ENCODE results near the gene MAGI1. TPM values are rescaled to one million over a fixed set of nuclear protein-coding genes. Genes with fewer than 3 reads are reported as not detected.

MAGI1 gene
- total RNA-seq, 4 donors from 2014 or later: 17.2 to 40.8 (median 28.1) TPM

DNA sequence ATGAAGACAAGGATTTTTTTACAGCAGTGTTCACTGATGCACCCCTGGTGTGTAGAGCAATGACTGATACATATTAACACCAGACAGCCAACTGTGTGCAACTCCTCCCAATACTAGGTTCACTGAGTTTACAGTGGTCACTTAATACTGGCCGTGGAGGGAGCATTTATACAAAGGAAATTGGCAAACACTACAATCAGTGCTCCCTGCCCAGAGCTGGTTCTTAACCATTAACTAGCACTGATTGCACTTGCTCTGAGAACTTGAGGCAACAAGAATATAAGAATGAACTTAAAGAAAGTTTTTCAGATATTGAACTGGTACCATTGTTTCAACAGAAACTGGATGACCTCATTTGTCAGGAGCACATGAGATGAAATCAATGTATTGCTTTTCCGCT is 110.6 kb downstream of the MAGI1 start:
- no peak overlapping the region for H3K4me3 ChIP-seq
- H3K27me3 ChIP-seq: no peaks in the 10 kb centered on the region
- peaks cover 0 to 3% (median 0%) of the 10 kb centered on the region in 3 donors for H3K9me3 ChIP-seq
- 60 to 73% methylated on average over 1 to 2 of the region's 2 CpGs for WGBS, 2 donors (ENCODE audit: low coverage in 1 of 2)
- no peaks in the 10 kb centered on the region for H3K36me3 ChIP-seq
- H3K4me1 ChIP-seq: no peaks in the 10 kb centered on the region
- H3K27ac ChIP-seq: no peak overlapping the region
- TF ChIP-seq EP300 (IDR thresholded peaks at IDR 0.05): no peak
- TF ChIP-seq, protein P1, sequence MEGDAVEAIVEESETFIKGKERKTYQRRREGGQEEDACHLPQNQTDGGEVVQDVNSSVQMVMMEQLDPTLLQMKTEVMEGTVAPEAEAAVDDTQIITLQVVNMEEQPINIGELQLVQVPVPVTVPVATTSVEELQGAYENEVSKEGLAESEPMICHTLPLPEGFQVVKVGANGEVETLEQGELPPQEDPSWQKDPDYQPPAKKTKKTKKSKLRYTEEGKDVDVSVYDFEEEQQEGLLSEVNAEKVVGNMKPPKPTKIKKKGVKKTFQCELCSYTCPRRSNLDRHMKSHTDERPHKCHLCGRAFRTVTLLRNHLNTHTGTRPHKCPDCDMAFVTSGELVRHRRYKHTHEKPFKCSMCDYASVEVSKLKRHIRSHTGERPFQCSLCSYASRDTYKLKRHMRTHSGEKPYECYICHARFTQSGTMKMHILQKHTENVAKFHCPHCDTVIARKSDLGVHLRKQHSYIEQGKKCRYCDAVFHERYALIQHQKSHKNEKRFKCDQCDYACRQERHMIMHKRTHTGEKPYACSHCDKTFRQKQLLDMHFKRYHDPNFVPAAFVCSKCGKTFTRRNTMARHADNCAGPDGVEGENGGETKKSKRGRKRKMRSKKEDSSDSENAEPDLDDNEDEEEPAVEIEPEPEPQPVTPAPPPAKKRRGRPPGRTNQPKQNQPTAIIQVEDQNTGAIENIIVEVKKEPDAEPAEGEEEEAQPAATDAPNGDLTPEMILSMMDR (IDR thresholded peaks at IDR 0.05): no peak
- no peak for TF ChIP-seq POLR2AphosphoS5 (IDR thresholded peaks at IDR 0.05)
- no peak for TF ChIP-seq POLR2A (IDR thresholded peaks at IDR 0.05)
- no peak for ATAC-seq

DNA sequence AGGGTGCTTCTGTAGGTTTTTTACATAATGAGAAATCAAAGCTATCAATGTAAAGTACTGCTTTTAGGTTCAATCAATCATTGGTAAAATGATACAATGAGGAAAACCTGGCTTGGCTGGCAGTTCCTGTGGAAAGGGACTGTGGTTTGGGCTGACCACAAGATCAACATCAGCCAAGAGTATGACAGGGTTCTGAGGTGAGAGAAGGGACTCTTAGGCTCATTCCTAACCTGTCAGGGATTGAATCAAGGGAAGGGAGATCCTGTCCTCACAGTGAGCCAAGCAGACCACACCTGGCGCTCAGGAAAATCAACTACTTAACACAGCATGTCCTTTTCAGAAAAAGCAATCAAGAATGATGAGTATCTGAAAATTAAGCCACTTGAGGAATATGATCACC is 111.1 kb downstream of the MAGI1 start:
- Histone ChIP-seq H3K27ac (no peak overlapping the region), H3K4me1 (no peaks in the 10 kb centered on the region), H3K36me3 (no peaks in the 10 kb centered on the region), H3K9me3 (no peaks in the 10 kb centered on the region), H3K27me3 (no peaks in the 10 kb centered on the region), H3K4me3 (no peak overlapping the region)
- ATAC-seq: no peak
- TF ChIP-seq, protein P1 (IDR thresholded peaks at IDR 0.05): no peak
- TF ChIP-seq POLR2A (IDR thresholded peaks at IDR 0.05): no peak
- TF ChIP-seq POLR2AphosphoS5 (IDR thresholded peaks at IDR 0.05): no peak
- TF ChIP-seq EP300 (IDR thresholded peaks at IDR 0.05): no peak
- WGBS, 2 donors (ENCODE audit: low coverage in 1 of 2): 100% methylated on average over 1 of the region's 1 CpG

DNA sequence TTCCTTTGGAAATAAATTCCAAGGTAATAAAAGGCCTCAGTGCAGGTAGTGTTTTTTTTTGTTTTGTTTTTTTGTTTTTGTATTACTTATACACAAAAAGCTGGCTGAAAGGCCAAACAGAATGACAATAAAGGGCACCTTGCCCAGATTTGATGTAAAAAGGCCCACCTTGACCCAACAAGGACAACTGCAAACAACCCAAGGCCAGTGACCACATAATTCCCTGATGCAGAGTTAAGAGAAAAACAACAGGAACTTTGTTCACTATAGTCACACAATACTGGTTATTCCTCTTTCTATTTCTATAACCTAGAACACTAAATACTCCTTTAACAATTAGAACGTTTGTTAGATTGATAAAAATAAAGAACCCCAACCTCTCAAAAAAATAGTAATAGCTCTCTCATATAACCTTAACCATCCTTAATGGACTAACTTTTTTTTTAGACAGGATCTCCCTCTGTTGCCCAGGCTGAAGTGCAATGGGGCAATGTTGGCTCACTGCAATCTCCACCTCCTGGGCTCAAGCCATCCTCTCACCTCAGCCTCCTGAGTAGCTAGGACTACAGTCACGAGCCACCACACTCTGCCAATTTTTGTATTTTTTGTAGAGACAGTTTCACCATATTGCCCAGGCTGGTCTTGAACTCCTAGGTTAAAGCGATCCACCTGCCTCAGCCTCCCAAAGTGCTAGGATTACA is 113.3 kb downstream of the MAGI1 start:
- H3K4me3 ChIP-seq: no peak overlapping the region
- H3K9me3 ChIP-seq: no peaks in the 10 kb centered on the region
- TF ChIP-seq POLR2AphosphoS5 (IDR thresholded peaks at IDR 0.05): no peak
- no peak for TF ChIP-seq POLR2A (IDR thresholded peaks at IDR 0.05)
- TF ChIP-seq, protein P1 (IDR thresholded peaks at IDR 0.05): no peak
- TF ChIP-seq EP300 (IDR thresholded peaks at IDR 0.05): no peak
- ATAC-seq: no peak
- no peaks in the 10 kb centered on the region for H3K4me1 ChIP-seq
- H3K36me3 ChIP-seq: no peaks in the 10 kb centered on the region
- H3K27ac ChIP-seq: no peak overlapping the region
- H3K27me3 ChIP-seq: no peaks in the 10 kb centered on the region
- WGBS, 2 donors (ENCODE audit: low coverage in 1 of 2): 64 to 71% methylated on average over 1 to 3 of the region's 3 CpGs

DNA sequence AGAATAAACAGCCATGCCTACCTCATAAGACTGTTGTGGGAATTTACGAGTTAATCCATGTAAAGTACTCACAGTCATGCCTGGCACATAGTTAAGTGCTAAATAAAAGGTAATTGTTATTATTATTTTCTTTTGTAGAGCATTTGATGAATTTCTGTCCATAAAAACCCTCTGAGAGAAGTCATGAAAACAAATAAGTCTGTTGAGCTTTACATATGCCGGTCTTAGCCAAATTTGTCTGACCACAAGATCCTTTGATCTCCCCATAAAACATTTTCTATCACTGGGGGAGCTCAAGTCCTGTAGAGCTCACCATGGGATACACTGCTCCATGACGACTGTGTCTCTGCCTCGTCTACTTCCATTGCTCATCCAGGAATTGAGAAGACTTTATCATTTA is 114.0 kb downstream of the MAGI1 start:
- H3K9me3 ChIP-seq: no peaks in the 10 kb centered on the region
- 68 to 90% methylated on average over 4 of the region's 4 CpGs for WGBS, 2 donors (ENCODE audit: low coverage in 1 of 2)
- TF ChIP-seq POLR2A (IDR thresholded peaks at IDR 0.05): no peak
- TF ChIP-seq EP300 (IDR thresholded peaks at IDR 0.05): no peak
- TF ChIP-seq, protein P1 (IDR thresholded peaks at IDR 0.05): no peak
- TF ChIP-seq POLR2AphosphoS5 (IDR thresholded peaks at IDR 0.05): no peak
- H3K27ac ChIP-seq: no peak overlapping the region
- no peaks in the 10 kb centered on the region for H3K36me3 ChIP-seq
- H3K4me3 ChIP-seq: no peak overlapping the region
- H3K27me3 ChIP-seq: no peaks in the 10 kb centered on the region
- no peaks in the 10 kb centered on the region for H3K4me1 ChIP-seq
- no peak for ATAC-seq

DNA sequence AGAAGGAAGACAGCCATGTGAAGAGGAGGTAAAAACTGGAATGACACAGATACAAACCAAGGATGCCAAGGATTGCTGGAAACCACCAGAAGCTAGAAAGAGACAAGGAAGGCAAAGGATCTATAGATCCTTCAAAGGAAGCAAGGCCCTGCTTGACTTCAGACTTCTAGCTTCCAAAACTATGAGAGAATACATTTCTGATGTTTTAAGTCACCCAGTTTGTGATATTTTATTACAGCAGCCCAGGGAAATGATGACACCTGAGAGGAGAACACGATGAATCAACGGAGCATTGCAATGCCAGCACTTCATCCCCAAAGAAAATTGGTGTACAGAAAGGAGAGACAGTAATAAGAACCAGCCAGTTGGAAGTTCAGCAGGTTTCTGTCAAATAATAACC is 116.3 kb downstream of the MAGI1 start:
- H3K9me3 ChIP-seq: no peaks in the 10 kb centered on the region
- 85 to 91% methylated on average over 2 of the region's 2 CpGs for WGBS, 2 donors (ENCODE audit: low coverage in 1 of 2)
- ATAC-seq: no peak
- no peak overlapping the region for H3K4me3 ChIP-seq
- no peaks in the 10 kb centered on the region for H3K4me1 ChIP-seq
- no peak overlapping the region for H3K27ac ChIP-seq
- no peaks in the 10 kb centered on the region for H3K36me3 ChIP-seq
- no peaks in the 10 kb centered on the region for H3K27me3 ChIP-seq
- TF ChIP-seq POLR2A (IDR thresholded peaks at IDR 0.05) (no peak), POLR2AphosphoS5 (IDR thresholded peaks at IDR 0.05) (no peak), EP300 (IDR thresholded peaks at IDR 0.05) (no peak)
- TF ChIP-seq, protein P1 (IDR thresholded peaks at IDR 0.05): no peak
